G401 (cell line): Measurements from ENCODE around the gene EZR. TPM values are rescaled to one million over a fixed set of nuclear protein-coding genes. Genes with fewer than 3 reads are reported as not detected.
"Not testable (repeated sequence)": the region's sequence is repeated elsewhere in the genome, so short reads cannot be mapped to it uniquely, and the experiment has no call there.

Experiments
- DNase-seq: peaks from one replicate; pipeline ENCODE4 v3.0.0-alpha.2; 2015; ENCODE audit warnings: low spot score
- in situ Hi-C: cut with HindIII; loops from 2 replicates; pipeline ENCODE4 v1.10.0; 2016; ENCODE audit warnings: low sequenced_read_pairs, mixed read lengths
- total RNA-seq: library from RNA; depleted of rRNA; stranded (reverse); fragments of >200 nt; shearing (Covaris generic); gene quantifications from 2 replicates; pipeline ENCODE4 v1.2.3, GENCODE V29; 2014

EZR gene
- total RNA-seq, 1 experiment from 2014 or later = 261 TPM

GRCh38 chr6:158805698-158806377 lies 13.3 kb downstream of the EZR start:
- DNase-seq = no peak
- in situ Hi-C loops = no loop called here

- no peak for DNase-seq
These were observed 15.0 kb downstream of the EZR start for GRCh38 chr6:158804207-158804606.

GRCh38 chr6:158803733-158804143 lies 15.4 kb downstream of the EZR start:
- no peak for DNase-seq
- in situ Hi-C loops = no loop called here

More at GRCh38 chr6:158804207-158804606, 15.0 kb downstream of the EZR start:
- in situ Hi-C loops = no loop called here

- no peak for DNase-seq
- in situ Hi-C loops = no loop called here
These were observed 17.4 kb downstream of the EZR start for GRCh38 chr6:158801655-158802294.

GRCh38 chr6:158799051-158799792 lies 19.9 kb downstream of the EZR start:
- in situ Hi-C loops = no loop called here
- peak; percentile 87 for DNase-seq

- in situ Hi-C loops = no loop called here
- DNase-seq = no peak
These were observed 20.9 kb downstream of the EZR start for GRCh38 chr6:158798311-158798710.

- DNase-seq = no peak
- in situ Hi-C loops = no loop called here
These were observed 21.5 kb downstream of the EZR start for GRCh38 chr6:158797331-158798310.

GRCh38 chr6:158796353-158796752 lies 22.8 kb downstream of the EZR start:
- in situ Hi-C loops = no loop called here
- no peak for DNase-seq

GRCh38 chr6:158795516-158795915 lies 23.7 kb downstream of the EZR start:
- DNase-seq = no peak
- in situ Hi-C loops = no loop called here

- DNase-seq = no peak
- in situ Hi-C loops = no loop called here
These were observed 25.7 kb downstream of the EZR start for GRCh38 chr6:158793432-158793831.

- DNase-seq, in situ Hi-C loops: not testable (repeated sequence)
These were observed 26.7 kb downstream of the EZR start for GRCh38 chr6:158792505-158792904.

- no peak for DNase-seq
- in situ Hi-C loops = no loop called here
These were observed 27.8 kb downstream of the EZR start for GRCh38 chr6:158791274-158791855.

GRCh38 chr6:158789115-158789917 lies 29.9 kb downstream of the EZR start:
- in situ Hi-C loops = no loop called here

GRCh38 chr6:158787395-158787794 lies 31.8 kb downstream of the EZR start:
- no peak for DNase-seq
- in situ Hi-C loops = no loop called here

More at GRCh38 chr6:158789115-158789917, 29.9 kb downstream of the EZR start:
- no peak for DNase-seq

- no peak for DNase-seq
- in situ Hi-C loops = no loop called here
These were observed 32.4 kb downstream of the EZR start for GRCh38 chr6:158786645-158787304.

GRCh38 chr6:158785036-158785435 lies 34.1 kb downstream of the EZR start:
- in situ Hi-C loops = no loop called here
- DNase-seq = no peak

- in situ Hi-C loops = no loop called here
- DNase-seq = no peak
These were observed 34.7 kb downstream of the EZR start for GRCh38 chr6:158784505-158784904.
